Activated B cell treated with CpG ODN at 0.5 μM for 24 hours (primary cell): ENCODE measurements around the gene KYAT1. TPM values are rescaled to one million over a fixed set of nuclear protein-coding genes. Genes with fewer than 3 reads are reported as not detected.
A peak's percentile ranks its signal among the peaks of the same experiment; 100 is the strongest.

Experiments
- ATAC-seq: fragments of 200-7000 bp; cut with Tn5 transposase; one replicate; pipeline ENCODE4 v1.10.0; 2021; ENCODE audit warnings: low read depth, mild to moderate bottlenecking, moderate library complexity
- CTCF ChIA-PET: fragments of 350-600 bp; sonication (Branson Sonifier 250); formaldehyde crosslinking; loops from one replicate; lab custom pipeline; 2021; ENCODE audit warnings: antibody characterized with exemption; lab: Charles Lee
- POLR2A ChIA-PET: fragments of 350-600 bp; sonication (Branson Sonifier 250); formaldehyde crosslinking; loops from one replicate; lab custom pipeline; 2021; ENCODE audit warnings: antibody characterized with exemption; lab: Charles Lee
- DNase-seq: peaks from one replicate; pipeline ENCODE4 v3.0.0; 2022
- H3K27ac Mint-ChIP-seq: one replicate; pipeline ENCODE4 v1.8.0; 2020; ENCODE audit warnings: mixed read lengths
- H3K27me3 Mint-ChIP-seq: one replicate; pipeline ENCODE4 v1.8.0; 2021; ENCODE audit warnings: mixed read lengths
- H3K36me3 Mint-ChIP-seq: one replicate; pipeline ENCODE4 v1.8.0; 2021; ENCODE audit warnings: low read depth, mixed read lengths
- H3K4me1 Mint-ChIP-seq: one replicate; pipeline ENCODE4 v1.8.0; 2021; ENCODE audit warnings: mixed read lengths
- H3K4me3 Mint-ChIP-seq: one replicate; pipeline ENCODE4 v1.8.0; 2020; ENCODE audit warnings: mild to moderate bottlenecking, mixed read lengths
- H3K9me3 Mint-ChIP-seq: one replicate; pipeline ENCODE4 v1.8.0; 2020; ENCODE audit warnings: mixed read lengths
- CTCF ChIP-seq: fragments of 200-600 bp; IDR thresholded peaks from one replicate; pipeline ENCODE4 v1.8.0; 2022; ENCODE audit warnings: antibody characterized with exemption, mild to moderate bottlenecking
- intact Hi-C: fragments of 100-400 bp; cut with micrococcal nuclease; formaldehyde crosslinking; loops from one replicate; pipeline ENCODE4 v1.15.1; 2024
- total RNA-seq: library from RNA; stranded (reverse); gene quantifications from 2 replicates; pipeline ENCODE4 v1.2.3, GENCODE V29; 2022

The KYAT1 gene
- total RNA-seq, 1 donor from 2014 or later, result 4.3 TPM

DNA sequence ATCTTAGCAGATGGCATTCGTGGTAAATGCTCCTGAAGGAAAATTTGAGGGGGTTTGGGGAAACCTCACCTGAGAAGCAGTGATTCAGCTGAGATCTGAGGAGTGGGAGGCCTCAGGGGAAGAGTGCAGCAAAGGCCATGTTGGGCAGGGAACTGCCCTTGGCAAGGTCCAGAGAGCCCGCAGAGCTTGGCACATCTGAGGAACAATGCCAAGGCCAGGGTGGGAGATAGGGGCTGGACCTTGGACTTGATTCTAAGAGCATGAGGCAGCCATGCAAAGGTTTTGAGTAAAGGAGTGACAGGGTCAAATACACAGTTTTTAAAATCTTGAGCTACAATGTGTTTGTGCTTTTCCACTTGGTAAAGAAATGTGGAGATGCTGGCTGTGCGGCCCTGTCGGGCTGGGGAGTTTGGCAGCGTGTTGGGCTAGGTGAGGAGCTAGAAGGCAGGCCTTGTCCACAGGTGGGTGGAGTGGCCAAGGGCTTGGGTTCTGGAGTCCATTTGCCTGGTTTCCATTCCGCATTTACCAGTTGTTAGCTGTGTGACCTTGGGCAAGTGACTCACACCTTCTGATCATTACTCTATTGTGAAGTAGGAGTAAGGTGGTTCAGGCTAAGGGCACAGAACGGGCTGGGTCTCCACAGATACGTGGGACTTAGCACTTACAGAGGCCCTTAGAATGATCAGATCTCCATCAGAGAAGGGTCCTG is 88.6 kb downstream of the KYAT1 start:
- H3K4me3 Mint-ChIP-seq, result no peak overlapping the region
- no peak for TF ChIP-seq CTCF
- intact Hi-C loops, result no loop called here
- ChIA-PET POLR2A (interaction anchor here (0.5 to 0.7 kb wide), 2 partner anchors 214 to 306 kb away, joined by 3 read pairs; no protein-coding TSS in a partner anchor), CTCF (no interaction called here)
- no peak for ATAC-seq
- H3K36me3 Mint-ChIP-seq, result peaks cover 70% of the 10 kb centered on the region
- no peak for DNase-seq
- no peak overlapping the region for H3K27ac Mint-ChIP-seq
- peaks cover 9% of the 10 kb centered on the region for H3K4me1 Mint-ChIP-seq
- H3K27me3 Mint-ChIP-seq, result no peaks in the 10 kb centered on the region
- no peaks in the 10 kb centered on the region for H3K9me3 Mint-ChIP-seq

DNA sequence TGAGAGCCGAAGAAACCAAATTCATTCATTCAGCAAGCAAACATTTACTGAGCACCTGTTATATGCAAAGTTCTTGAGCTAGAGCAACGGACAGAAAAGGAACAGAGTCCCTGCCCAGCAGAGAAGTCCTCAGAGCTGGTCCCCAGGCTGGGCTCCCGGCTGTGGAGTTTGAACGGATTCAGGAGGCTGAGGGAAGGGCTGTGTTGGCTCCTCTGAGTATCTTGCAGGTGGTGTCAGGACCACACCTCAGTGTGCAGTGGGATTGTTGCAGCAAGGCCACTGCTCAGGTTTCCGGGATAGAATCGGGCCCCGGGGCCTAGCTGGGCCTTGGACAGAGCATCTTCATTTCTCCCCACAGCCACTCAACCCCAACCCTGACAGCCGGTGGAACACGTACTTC is 89.6 kb downstream of the KYAT1 start:
- Mint-ChIP-seq H3K27me3 (no peaks in the 10 kb centered on the region), H3K4me3 (no peak overlapping the region), H3K4me1 (peaks cover 15% of the 10 kb centered on the region), H3K9me3 (no peaks in the 10 kb centered on the region), H3K27ac (no peak overlapping the region), H3K36me3 (peaks cover 65% of the 10 kb centered on the region)
- DNase-seq (no peak), ATAC-seq (no peak)
- no peak for TF ChIP-seq CTCF
- POLR2A ChIA-PET, result interaction anchor here (0.6 to 0.7 kb wide), 2 partner anchors 94 to 215 kb away, joined by 3 read pairs; no protein-coding TSS in a partner anchor
- intact Hi-C loops, result no loop called here
- CTCF ChIA-PET, result no interaction called here

GRCh38 chr9:128790536-128790935 is 91.2 kb downstream of the KYAT1 start:
- Mint-ChIP-seq H3K27me3 (no peaks in the 10 kb centered on the region), H3K4me1 (peaks cover 17% of the 10 kb centered on the region), H3K36me3 (peaks cover 58% of the 10 kb centered on the region), H3K27ac (no peak overlapping the region), H3K4me3 (no peak overlapping the region), H3K9me3 (no peaks in the 10 kb centered on the region)
- no peak for DNase-seq
- CTCF ChIA-PET, result no interaction called here
- intact Hi-C loops, result no loop called here
- POLR2A ChIA-PET, result no interaction called here
- no peak for TF ChIP-seq CTCF
- no peak for ATAC-seq

DNA sequence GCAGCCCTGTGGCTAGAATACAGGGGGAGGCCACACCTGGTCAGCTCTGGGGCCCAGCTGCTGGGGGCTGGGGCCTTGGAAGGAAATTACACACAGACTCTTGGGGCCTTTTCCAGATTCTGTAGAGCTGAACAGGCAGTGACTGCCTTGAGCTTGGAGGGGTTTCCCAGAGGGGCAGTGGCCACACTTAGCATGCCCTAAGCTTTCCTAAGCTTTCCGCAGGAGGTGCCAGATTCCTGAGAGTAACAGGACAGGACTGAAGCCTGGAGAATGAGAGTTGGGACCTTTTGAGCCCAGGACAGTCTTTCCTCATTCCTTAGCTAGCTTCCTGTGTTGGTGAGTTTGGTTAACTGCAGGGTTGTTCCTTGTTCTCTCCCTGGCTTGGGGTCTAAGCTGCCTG is 93.3 kb downstream of the KYAT1 start:
- no peaks in the 10 kb centered on the region for H3K9me3 Mint-ChIP-seq
- ChIA-PET POLR2A (interaction anchor here (0.6 to 1.6 kb wide), 4 partner anchors 16 to 131 kb away, joined by 3 to 7 read pairs (median 6); partner anchors contain the start of gene SPOUT1), CTCF (interaction anchor here (0.8 to 2.2 kb wide), 3 partner anchors 30 to 140 kb away, joined by 3 to 9 read pairs (median 4); partner anchors contain the start of gene ENDOG)
- no peak for TF ChIP-seq CTCF
- no peaks in the 10 kb centered on the region for H3K27me3 Mint-ChIP-seq
- ATAC-seq (no peak), DNase-seq (no peak)
- intact Hi-C loops, result no loop called here
- H3K4me1 Mint-ChIP-seq, result peaks cover 14% of the 10 kb centered on the region
- H3K36me3 Mint-ChIP-seq, result peaks cover 43% of the 10 kb centered on the region
- peak overlapping the region; percentile 85 for H3K27ac Mint-ChIP-seq
- H3K4me3 Mint-ChIP-seq, result peak overlapping the region; percentile 95

GRCh38 chr9:128787659-128788058 is 94.1 kb downstream of the KYAT1 start:
- ChIA-PET POLR2A (interaction anchor here (0.5 to 1.6 kb wide), 3 partner anchors 15 to 42 kb away, joined by 4 to 7 read pairs (median 6); partner anchors contain the start of gene SPOUT1), CTCF (interaction anchor here (1.4 to 2.2 kb wide), 2 partner anchors 31 to 76 kb away, joined by 4 to 9 read pairs; partner anchors contain the start of gene ENDOG)
- Mint-ChIP-seq H3K4me3 (peak overlapping the region; percentile 95), H3K4me1 (peaks cover 17% of the 10 kb centered on the region), H3K27me3 (no peaks in the 10 kb centered on the region), H3K27ac (peak overlapping the region; percentile 85), H3K9me3 (no peaks in the 10 kb centered on the region), H3K36me3 (peaks cover 35% of the 10 kb centered on the region)
- ATAC-seq, result no peak
- intact Hi-C loops, result loop anchor here (1.0 kb wide), 7 partner anchors 15 to 465 kb away; partner anchors contain the start of genes COQ4, DYNC2I2, ENDOG and KYAT1
- DNase-seq, result no peak
- TF ChIP-seq CTCF, result no peak
